Thoracic aorta endothelial cell (primary cell): ENCODE results near the gene DHRS4L2. TPM values are rescaled to one million over a fixed set of nuclear protein-coding genes. Genes with fewer than 3 reads are reported as not detected.

Experiments
- total RNA-seq: library from RNA; depleted of rRNA; stranded (reverse); fragments of >200 nt; gene quantifications from 2 replicates; pipeline ENCODE4 v1.2.3, GENCODE V29; 2012

Gene DHRS4L2
- 11.1 and 12.2 TPM in 2 replicates for total RNA-seq

DNA sequence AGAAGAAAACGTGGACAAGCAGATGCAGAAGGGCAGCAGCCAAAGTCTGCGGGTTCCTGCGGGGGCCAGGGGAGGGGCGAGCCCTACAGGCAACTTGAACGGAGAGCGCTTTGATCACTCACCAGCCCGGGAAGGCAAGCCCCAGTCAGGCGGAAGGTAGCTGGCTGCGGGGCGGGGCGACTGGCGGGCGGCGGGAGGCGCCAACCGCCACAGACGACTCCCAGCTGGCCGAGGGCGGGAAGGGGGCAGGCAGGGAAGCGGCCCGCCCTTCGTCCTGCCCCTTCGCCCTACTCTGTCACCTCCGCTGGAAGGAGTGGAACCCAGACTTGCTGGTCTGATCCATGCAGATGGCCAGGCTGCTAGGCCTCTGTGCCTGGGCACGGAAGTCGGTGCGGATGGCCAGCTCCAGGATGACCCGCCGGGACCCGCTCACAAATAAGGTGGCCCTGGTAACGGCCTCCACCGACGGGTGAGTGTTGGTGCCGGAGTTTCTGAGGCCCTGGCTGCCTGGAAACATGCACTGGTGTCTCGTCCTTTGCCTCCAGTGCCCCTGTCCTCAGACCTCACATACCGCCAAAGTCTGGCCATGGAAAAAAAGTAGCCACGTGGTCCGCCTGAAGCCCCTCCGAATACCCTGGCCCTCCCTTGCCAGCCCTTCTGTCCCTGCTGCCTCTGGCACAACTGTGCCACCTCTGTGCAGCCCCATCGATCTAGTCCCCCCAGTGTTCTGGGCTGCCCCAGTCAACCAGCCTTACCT is at the start of gene DHRS4L2:
Gene DHRS4L2, plus strand, starts transcription at position 323 of the 757 bp plus-strand sequence. Its CDS starts 19 bp downstream, at position 342.

GRCh38 chr14:23953464-23954278 is 35.1 kb upstream of the DHRS4L2 start, which contains the start of gene DHRS4:
Gene DHRS4, plus strand, starts transcription at chr14:23953770. Its CDS starts 19 bp downstream, at chr14:23953789.

GRCh38 chr14:24051789-24052655 is 63.3 kb downstream of the DHRS4L2 start, which contains the start of gene CARMIL3:
Gene CARMIL3, plus strand, starts transcription at chr14:24052009. Its CDS starts 145 bp downstream, at chr14:24052154.

Other genes starting within 250 kb of the DHRS4L2 start
- gene DHRS4, start 35.2 kb upstream of the DHRS4L2 start, total RNA-seq: 33.3 and 35.4 TPM in 2 replicates
- gene CARMIL3, start 63.1 kb downstream of the DHRS4L2 start, total RNA-seq: 0.14 TPM in 1 of 2 replicates, not detected in the other
- gene CPNE6, start 82.6 kb downstream of the DHRS4L2 start, total RNA-seq: not detected in 2 replicates
- gene PCK2, start 105.4 kb downstream of the DHRS4L2 start, total RNA-seq: 6.6 and 11.2 TPM in 2 replicates
- gene DCAF11, start 125.8 kb downstream of the DHRS4L2 start, total RNA-seq: 35.8 and 36.3 TPM in 2 replicates
- gene NRL, start 126.0 kb downstream of the DHRS4L2 start, total RNA-seq: 0.40 and 0.57 TPM in 2 replicates
- gene FITM1, start 141.7 kb downstream of the DHRS4L2 start, total RNA-seq: 0.27 TPM in 1 of 2 replicates, not detected in the other
- 86.7 and 90.6 TPM in 2 replicates for gene PSME1, start 147.3 kb downstream of the DHRS4L2 start, total RNA-seq
- gene EMC9, start 152.7 kb downstream of the DHRS4L2 start, total RNA-seq: 14.9 and 15.3 TPM in 2 replicates
- 76.7 and 77.1 TPM in 2 replicates for gene PSME2, start 157.7 kb downstream of the DHRS4L2 start, total RNA-seq
- 42.4 and 54.4 TPM in 2 replicates for gene RNF31, start 158.6 kb downstream of the DHRS4L2 start, total RNA-seq
- 24.3 and 32.3 TPM in 2 replicates for gene IRF9, start 172.3 kb downstream of the DHRS4L2 start, total RNA-seq
- 2.3 and 8.1 TPM in 2 replicates for gene REC8, start 183.2 kb downstream of the DHRS4L2 start, total RNA-seq
- gene IPO4, start 199.9 kb downstream of the DHRS4L2 start, total RNA-seq: 53.7 and 54.7 TPM in 2 replicates
- gene TM9SF1, start 206.5 kb downstream of the DHRS4L2 start, total RNA-seq: 52.5 and 61.0 TPM in 2 replicates
- gene TSSK4, start 216.8 kb downstream of the DHRS4L2 start, total RNA-seq: 0.13 TPM in 1 of 2 replicates, not detected in the other
- gene CHMP4A, start 224.6 kb downstream of the DHRS4L2 start, total RNA-seq: 29.4 and 35.6 TPM in 2 replicates
- 3.2 and 6.0 TPM in 2 replicates for gene MDP1, start 227.1 kb downstream of the DHRS4L2 start, total RNA-seq
- gene NEDD8, start 243.4 kb downstream of the DHRS4L2 start, total RNA-seq: 118 and 150 TPM in 2 replicates
- 63.4 and 67.2 TPM in 2 replicates for gene GMPR2, start 244.0 kb downstream of the DHRS4L2 start, total RNA-seq